HG03520 (cell line): ENCODE measurements around the gene XPC.
"Not testable (repeated sequence)": the region's sequence is repeated elsewhere in the genome, so short reads cannot be mapped to it uniquely, and the experiment has no call there.

ENCODE experiments used
- ATAC-seq: cut with Tn5 transposase; IDR thresholded peaks from one replicate; pipeline ENCODE4 v1.9.1; 2021; ENCODE audit warnings: mild to moderate bottlenecking, moderate library complexity; ENCODE audit not compliant: unreplicated experiment

XPC gene

GRCh38 chr3:14178247-14179113, at the start of gene XPC, which contains the start of gene LSM3:
Gene XPC, minus strand, starts transcription at chr3:14178601. Its CDS starts 33 bp downstream, at chr3:14178568.
Gene LSM3, plus strand, starts transcription at chr3:14178817. Its CDS starts 44 bp downstream, at chr3:14178861.
- peak; percentile 83 for ATAC-seq

DNA sequence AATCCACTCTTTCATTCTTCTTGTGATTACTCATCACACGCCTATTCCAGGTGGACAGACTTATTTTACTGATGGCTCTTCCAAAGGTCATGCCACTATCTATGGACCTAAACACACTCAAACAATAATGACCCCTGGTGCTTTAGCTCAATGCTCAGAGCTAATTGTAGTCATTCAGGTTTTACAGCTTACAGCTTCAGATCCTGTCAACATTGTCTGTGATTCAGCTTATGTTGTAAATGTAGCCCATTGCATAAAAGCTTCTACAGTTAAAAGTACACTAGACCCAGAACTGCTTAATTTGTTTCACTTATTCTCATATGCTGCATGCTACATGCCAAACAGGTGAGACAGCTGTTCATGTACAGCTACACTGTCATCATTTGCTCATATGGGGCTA, 49.5 kb upstream of the XPC start:
- ATAC-seq, result no peak

- ATAC-seq, result not testable (repeated sequence)
Measured at GRCh38 chr3:14226351-14226750, 48.0 kb upstream of the XPC start.

- ATAC-seq, result no peak
Measured at GRCh38 chr3:14225421-14225820, 47.0 kb upstream of the XPC start.

- ATAC-seq, result no peak
Measured at GRCh38 chr3:14224895-14225294, 46.5 kb upstream of the XPC start.

DNA sequence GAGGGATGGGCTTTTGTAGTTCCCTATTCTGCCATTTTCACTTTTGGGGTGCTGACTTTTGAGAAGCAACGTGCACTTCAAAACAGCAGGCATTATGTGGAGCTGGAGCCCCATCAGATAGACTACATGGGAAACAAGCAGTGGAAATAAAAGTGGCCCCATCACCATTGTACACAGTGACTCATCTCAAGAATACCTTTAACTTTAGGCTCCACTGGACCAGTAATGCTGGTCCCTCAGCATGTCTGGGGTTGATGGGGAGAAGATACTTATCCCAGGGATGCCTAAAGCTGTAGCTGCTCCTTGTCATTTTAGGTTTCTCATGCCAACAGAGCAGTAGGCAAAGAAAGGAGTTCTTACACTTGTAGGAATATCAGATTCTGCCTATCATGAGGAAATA, 45.2 kb upstream of the XPC start:
- ATAC-seq, result no peak

- no peak for ATAC-seq
Measured at GRCh38 chr3:14222900-14223594, 44.6 kb upstream of the XPC start.

DNA sequence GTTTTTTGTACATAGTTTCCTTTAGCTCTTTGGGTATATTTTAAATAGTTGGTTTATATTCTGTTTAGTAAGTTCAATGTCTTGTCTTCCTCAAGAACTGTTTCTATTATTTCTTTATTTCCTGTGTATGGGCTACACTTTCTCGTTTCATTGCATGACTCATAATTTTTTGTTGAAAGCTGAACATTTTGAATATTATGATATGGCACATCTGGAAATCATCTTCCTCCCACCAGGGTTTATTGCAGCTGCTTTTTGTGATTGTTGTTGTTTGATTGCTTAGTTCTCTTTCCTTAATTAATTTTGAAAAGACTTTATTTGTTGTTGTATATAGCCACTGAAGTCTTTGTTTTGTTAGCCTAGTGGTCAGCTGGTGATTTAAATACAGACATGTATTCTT, 44.1 kb upstream of the XPC start:
- ATAC-seq, result no peak

DNA sequence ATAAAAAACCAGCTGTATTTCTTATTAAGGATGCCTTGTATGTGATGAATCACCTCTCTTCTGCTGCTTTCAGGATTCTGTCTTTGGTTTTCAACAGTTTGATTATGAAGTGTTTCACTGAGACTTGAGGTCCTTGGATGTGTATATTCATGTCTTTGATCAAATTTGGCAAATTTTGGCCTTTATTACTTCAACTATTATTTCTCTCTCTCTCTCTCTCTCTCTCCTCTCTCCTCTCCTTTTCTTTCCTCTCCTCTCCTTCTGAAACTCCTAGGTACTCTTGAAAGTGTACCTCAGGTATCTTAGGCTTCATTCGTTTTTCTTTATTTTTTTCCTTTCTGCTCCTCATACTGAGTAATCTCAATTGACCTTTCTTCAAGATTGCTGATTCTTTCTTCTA, 43.5 kb upstream of the XPC start:
- ATAC-seq, result no peak

GRCh38 chr3:14220933-14221332, 42.5 kb upstream of the XPC start:
- no peak for ATAC-seq

DNA sequence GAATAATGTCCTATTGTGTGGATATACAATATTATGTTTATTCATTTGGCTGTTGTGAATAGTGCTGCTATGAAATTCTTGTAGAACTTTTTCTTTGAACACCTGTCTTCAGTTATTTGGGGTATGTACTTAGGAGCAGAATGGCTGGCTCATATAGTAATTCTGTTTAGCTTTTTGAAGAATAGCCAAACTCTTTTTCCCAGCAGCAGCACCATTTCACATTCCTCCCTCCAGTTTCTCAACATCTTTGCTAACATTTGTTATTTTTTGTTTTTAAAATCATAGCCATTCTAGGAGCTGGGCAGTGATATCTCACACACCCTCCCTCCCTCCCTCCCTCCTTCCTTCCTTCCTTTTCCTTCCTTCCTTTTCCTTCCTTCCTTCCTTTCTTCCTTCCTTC, 40.0 kb upstream of the XPC start:
- no peak for ATAC-seq

DNA sequence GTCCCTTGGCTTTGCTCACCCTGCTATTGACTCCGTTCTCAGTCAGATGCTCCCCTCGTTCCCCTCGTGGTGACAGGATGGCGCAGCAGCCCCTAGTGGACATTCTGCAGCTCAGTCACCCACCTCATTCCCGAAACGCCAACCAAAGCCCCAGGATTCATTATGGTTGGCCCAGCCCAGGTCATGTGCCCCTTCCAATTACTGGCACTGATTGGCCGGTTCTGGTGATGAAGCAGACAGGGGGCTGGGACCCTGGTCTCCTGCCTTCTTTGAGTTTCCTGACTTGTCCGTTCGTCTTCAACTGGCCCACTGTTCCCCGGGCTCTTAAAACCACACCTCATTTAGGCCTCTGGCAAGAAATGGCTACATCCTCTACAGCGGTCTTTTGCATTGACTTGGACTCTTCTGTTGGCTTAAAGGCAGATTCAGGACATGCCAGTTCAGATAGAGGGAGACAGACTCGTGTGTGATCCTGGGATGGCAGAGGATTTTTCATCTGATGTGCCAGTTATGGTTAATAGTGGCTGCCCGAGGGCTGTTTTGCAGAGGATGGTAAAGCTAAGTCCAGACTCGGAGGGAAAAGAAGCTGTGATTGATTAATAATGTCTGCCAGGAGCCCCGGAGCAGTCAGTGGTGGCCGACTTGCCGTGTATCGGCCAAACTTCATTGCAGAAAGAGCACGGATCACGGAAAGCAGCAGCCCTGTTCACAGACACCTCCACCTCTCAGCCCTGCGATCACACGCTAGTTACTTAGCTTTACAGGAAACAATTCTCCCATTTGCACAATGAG, 38.1 kb upstream of the XPC start:
- ATAC-seq, result no peak

DNA sequence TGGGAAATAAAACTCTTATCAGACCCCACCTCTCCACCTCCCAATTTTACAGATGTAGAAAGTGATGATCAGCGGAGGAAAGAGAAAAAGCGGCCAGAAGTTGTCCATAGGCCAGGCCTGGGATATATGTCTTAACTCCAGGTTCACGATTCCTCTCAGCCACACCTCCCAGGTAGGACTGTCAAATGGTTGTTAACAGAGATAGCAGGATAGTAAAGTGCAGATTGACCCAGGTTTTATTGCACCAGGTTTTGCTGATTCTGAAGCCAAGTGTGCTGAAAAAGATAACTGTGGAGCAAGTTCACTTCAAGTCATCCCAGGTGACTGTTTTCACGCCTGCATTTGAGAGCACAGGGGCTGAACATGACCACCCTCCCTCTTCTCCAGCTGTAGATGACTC, 36.4 kb upstream of the XPC start:
- ATAC-seq, result no peak

- ATAC-seq, result no peak
Measured at GRCh38 chr3:14213066-14213774, 34.8 kb upstream of the XPC start.

DNA sequence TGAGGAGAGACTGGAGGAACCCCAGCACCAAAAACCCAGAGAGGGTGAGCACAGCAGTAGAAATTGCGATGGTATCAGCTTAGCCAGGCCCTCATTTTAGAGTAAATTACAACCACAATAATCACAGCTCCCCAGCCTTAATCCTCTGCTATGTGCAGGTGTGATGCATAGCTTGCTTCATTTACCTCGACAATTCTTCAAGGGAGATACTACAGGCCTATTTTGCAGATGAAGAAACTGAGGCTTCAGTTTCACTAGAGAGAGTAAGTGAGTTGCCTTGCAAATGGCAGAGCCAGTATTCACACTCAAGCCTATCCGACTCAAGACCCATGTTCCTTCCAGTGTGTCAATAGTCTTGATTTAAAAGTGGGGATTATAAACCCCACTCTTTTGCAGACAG, 33.6 kb upstream of the XPC start:
- no peak for ATAC-seq

- ATAC-seq, result no peak
Measured at GRCh38 chr3:14211621-14212020, 33.2 kb upstream of the XPC start.

DNA sequence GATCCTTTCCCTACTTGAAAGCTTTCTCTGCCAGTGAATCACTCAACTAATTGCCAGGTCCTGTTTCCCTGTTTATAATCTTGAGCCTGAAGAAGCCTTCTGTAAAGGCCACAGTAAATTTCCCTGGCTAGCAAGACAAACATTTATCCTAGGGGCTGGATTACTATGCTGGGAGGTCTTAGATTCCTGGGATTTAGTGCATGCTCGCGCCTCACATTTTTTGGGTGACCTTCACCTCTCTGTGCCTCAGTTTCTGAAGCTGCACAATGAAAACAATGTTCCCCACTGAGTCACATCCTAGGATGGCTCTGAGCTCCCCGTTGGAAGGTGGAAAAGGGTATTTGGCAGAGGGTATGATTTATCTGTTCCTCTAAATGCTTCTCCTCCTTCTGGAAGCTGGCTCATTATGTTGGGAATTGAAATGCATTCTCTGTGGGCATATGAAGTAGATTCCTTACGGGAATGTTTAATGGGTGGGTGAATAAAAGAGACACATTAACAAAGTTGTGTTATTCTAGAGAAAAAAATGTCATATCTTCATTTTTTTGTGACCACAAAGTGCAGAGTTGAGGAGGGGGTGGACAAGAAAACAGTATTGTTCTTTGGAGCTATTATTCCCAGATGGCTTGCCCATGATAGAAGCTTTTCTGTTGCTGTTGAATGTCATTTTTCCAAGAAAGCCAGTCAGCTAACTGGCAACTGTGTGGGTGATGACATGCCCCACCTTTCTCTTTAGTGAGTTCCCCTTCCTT, 32.6 kb upstream of the XPC start:
- ATAC-seq, result no peak

DNA sequence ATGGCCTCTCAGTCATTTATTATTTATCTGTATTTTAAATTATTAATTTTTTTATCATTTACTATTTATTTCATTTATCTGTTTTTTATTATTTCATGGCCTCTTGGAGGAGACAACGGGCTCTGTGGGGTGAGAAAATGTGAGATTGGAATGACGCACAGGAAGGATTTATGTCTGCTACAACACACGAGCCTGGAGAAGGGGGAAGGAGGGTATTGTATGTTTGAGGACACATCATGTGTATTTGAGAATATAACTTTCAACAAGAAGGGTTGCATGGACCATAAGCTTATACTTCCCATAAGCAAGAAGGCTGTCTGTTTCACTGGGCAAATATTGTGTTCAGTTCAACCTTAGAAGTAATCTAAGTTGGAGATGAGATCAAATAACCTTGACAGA, 31.9 kb upstream of the XPC start:
- no peak for ATAC-seq

DNA sequence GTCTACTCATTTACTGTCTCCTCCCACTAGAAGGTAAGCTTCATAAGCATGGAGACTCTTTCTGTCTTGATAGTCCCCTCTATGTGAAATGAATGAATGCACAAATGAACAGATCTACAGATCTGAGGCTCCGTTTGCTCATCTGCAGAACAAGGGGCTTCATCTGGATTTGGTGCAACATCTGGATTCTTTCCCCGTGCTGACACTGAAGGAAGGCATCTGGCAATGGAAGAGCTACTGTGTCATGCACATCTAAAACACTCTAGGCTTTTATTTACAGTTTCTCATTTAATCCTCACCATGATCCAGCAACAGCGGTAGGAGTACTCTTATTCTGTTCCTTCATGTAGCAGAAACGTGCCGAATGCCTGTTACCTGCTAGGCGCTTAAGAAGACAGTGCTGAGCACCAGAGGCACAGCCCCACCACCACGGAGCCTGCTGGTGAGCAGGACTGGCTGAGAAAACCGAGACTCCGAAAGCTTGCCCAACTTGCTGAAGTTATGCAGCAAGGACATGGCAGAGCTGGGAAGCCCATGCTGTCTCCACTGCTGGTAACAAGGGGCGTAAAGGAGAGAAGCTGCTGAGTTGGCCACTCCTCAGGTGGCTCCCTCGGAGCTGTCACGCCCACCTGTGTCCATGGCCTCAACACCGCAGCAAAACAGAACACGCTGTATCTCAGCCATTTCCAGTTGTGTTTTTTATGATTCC, 31.3 kb upstream of the XPC start:
- no peak for ATAC-seq
